B cell (primary cell): ENCODE data around the gene CCDC116. TPM values are rescaled to one million over a fixed set of nuclear protein-coding genes. Genes with fewer than 3 reads are reported as not detected.

Experiments used
- ATAC-seq: fragments of 200-7000 bp; cut with Tn5 transposase; one replicate; pipeline ENCODE4 v1.10.0; 2021; ENCODE audit warnings: low read depth, mild to moderate bottlenecking, moderate number of reproducible peaks, moderate library complexity
- CTCF ChIA-PET: fragments of 350-600 bp; sonication (Branson Sonifier 250); formaldehyde crosslinking; loops from one replicate; lab custom pipeline; 2021; ENCODE audit warnings: antibody characterized with exemption, inconsistent platforms; lab: Charles Lee
- POLR2A ChIA-PET: fragments of 350-600 bp; sonication (Branson Sonifier 250); formaldehyde crosslinking; loops from one replicate; lab custom pipeline; 2021; ENCODE audit warnings: antibody characterized with exemption; lab: Charles Lee
- DNase-seq: peaks from one replicate; pipeline ENCODE4 v3.0.0; 2013
- H2AFZ ChIP-seq: 2 replicates; pipeline ENCODE4 v1.6.1; 2012; ENCODE audit warnings: mild to moderate bottlenecking, low read depth, low read length; ENCODE audit not compliant: insufficient read depth, poor library complexity, severe bottlenecking
- H3K27ac ChIP-seq, 2 donors: 1 replicate in 1 of 2; 2 replicates in 1 of 2; pipeline ENCODE4 v1.5.1; 2012 to 2013; ENCODE audit warnings: low read length in 2 of 2, mild to moderate bottlenecking in 2 of 2, moderate library complexity in 1 of 2
- H3K27me3 ChIP-seq, 4 experiments: fragments of 200-600 bp in 1 of 4; sonication (generic) in 1 of 4; replicated peaks in 1 of 4; 1 replicate in 2 of 4; 2 replicates in 2 of 4; pipeline versions ENCODE4 v1.6.1 to v1.7.0; 2013 to 2016; ENCODE audit warnings: low read length in 3 of 4, mild to moderate bottlenecking in 2 of 4, mixed read lengths in 1 of 4, moderate library complexity in 1 of 4; ENCODE audit not compliant: insufficient read depth in 4 of 4, control insufficient read depth in 3 of 4; ENCODE audit errors: control extremely low read depth in 1 of 4
- H3K36me3 ChIP-seq, 2 experiments: replicated peaks in 1 of 2; 1 replicate in 1 of 2; 2 replicates in 1 of 2; pipeline versions ENCODE4 v1.6.1 to v1.7.1; 2013; ENCODE audit warnings: low read length in 1 of 2; ENCODE audit not compliant: insufficient read depth in 2 of 2, control insufficient read depth in 1 of 2; ENCODE audit errors: control extremely low read depth in 1 of 2, extremely low read depth in 1 of 2
- H3K4me1 ChIP-seq, 2 donors: fragments of 200-600 bp in 1 of 2; sonication (generic) in 1 of 2; 1 replicate in 1 of 2; 2 replicates in 1 of 2; pipeline versions ENCODE4 v1.5.1 to v1.6.1; 2013 to 2017; ENCODE audit warnings: low read length in 2 of 2; ENCODE audit not compliant: control insufficient read depth in 2 of 2, insufficient read depth in 2 of 2
- H3K4me2 ChIP-seq: replicated peaks from 2 replicates; pipeline ENCODE3; 2012; ENCODE audit warnings: mild to moderate bottlenecking, low read depth, low read length; ENCODE audit not compliant: poor library complexity, severe bottlenecking
- H3K4me3 ChIP-seq, 5 experiments: fragments of 200-600 bp in 1 of 5; sonication (generic) in 1 of 5; 1 replicate in 3 of 5; 2 replicates in 2 of 5; pipeline versions ENCODE4 v1.5.1 to v1.7.0; 2011 to 2016; ENCODE audit warnings: low read length in 4 of 5, mild to moderate bottlenecking in 4 of 5, low read depth in 2 of 5, control low read depth in 1 of 5, moderate library complexity in 1 of 5; ENCODE audit not compliant: insufficient read depth in 1 of 5; ENCODE audit errors: control extremely low read depth in 1 of 5, extremely low read depth in 1 of 5
- H3K79me2 ChIP-seq: fragments of 200-600 bp; sonication (generic); one replicate; pipeline ENCODE4 v1.6.0; 2016; ENCODE audit warnings: low read length; ENCODE audit not compliant: control insufficient read depth, insufficient read depth
- H3K9ac ChIP-seq: fragments of 200-600 bp; sonication (generic); 2 replicates; pipeline ENCODE4 v1.6.1; 2017; ENCODE audit warnings: mild to moderate bottlenecking, low read length, moderate library complexity
- H3K9me3 ChIP-seq, 3 donors: one replicate each; pipeline versions ENCODE4 v1.6.1 to v1.7.1; 2013; ENCODE audit warnings: low read length in 2 of 3; ENCODE audit not compliant: control insufficient read depth in 2 of 3, insufficient read depth in 1 of 3; ENCODE audit errors: control extremely low read depth in 1 of 3
- H4K20me1 ChIP-seq: 2 replicates; pipeline ENCODE4 v1.6.0; 2012; ENCODE audit warnings: mild to moderate bottlenecking, low read length; ENCODE audit not compliant: insufficient read depth, control insufficient read depth, poor library complexity, severe bottlenecking
- H3K27ac Mint-ChIP-seq: one replicate; pipeline ENCODE4 v1.8.0; 2021; ENCODE audit warnings: mixed read lengths
- H3K27me3 Mint-ChIP-seq: one replicate; pipeline ENCODE4 v1.8.0; 2021; ENCODE audit warnings: mixed read lengths
- H3K4me1 Mint-ChIP-seq: one replicate; pipeline ENCODE4 v1.8.0; 2021; ENCODE audit warnings: mixed read lengths
- H3K4me3 Mint-ChIP-seq: one replicate; pipeline ENCODE4 v1.8.0; 2021; ENCODE audit warnings: mixed read lengths
- H3K9me3 Mint-ChIP-seq: one replicate; pipeline ENCODE4 v1.8.0; 2022; ENCODE audit warnings: mixed read lengths; ENCODE audit not compliant: insufficient read depth
- CTCF ChIP-seq: fragments of 200-600 bp; IDR thresholded peaks from one replicate; pipeline ENCODE4 v1.8.0; 2022; ENCODE audit warnings: antibody characterized with exemption, mild to moderate bottlenecking
- WGBS: methylation state at CpG from one replicate; pipeline ENCODE4 v1.1.5; 2013; ENCODE audit warnings: missing lambda C conversion rate; ENCODE audit not compliant: insufficient coverage; 5-methylcytosine and 5-hydroxymethylcytosine counted together
- intact Hi-C: fragments of 100-400 bp; cut with micrococcal nuclease; formaldehyde crosslinking; loops from one replicate; pipeline ENCODE4 v1.10.0; 2022
- polyA plus RNA-seq: library from polyadenylated mRNA; depleted of rRNA; stranded (reverse); fragments of >200 nt; gene quantifications from 2 replicates; pipeline ENCODE4 v1.2.3, GENCODE V29; 2012
- total RNA-seq, 2 donors: library from RNA; stranded (reverse); fragments of 120-200 nt in 1 of 2; gene quantifications; 1 replicate in 1 of 2; 2 replicates in 1 of 2; pipeline versions ENCODE4 v1.2.3 to v1.2.4, GENCODE V29; 2013 to 2022

The CCDC116 gene
- total and polyA plus RNA-seq, 2 donors (not counting 1 experiment from before 2014, with no cell fraction given), result 0.52 to 0.55 TPM

DNA sequence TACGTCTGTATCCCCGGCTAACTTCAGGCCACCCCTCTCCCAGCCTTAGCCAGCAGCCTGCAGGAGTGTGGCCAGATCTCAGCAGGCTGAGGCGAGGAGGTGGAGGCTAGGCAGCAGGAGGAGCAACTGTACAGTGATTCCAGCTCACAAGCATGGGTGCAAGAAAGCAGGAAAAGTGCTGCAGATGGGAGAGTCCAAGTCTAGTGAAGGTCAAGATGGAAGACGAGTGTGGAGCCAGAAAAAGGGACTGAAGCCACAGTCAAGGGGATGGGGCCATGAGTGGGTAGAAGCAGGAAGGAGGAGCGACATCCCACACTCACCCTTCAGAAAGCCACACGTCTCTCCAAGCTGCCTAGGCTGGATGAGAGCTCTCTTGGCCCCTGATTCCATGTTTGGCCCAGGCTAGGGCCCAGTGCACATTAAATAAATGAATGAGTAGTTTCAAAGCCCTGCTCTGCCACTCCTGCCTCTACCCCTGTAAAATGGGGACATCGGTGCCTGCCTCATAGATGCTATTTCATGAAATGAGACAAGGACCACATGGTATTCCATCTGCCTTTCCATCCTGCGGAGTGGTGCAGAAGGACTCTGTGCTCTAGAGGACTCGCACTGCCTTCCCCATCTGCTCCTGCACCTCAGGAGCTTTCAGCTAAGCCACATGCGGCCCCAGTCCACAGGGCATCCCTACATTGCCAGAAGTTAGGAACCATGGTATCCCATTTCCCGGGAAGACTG lies 5.7 kb upstream of the CCDC116 start:
- intact Hi-C loops, result no loop called here
- Mint-ChIP-seq H3K27ac (peak overlapping the region; percentile 69), H3K4me3 (peak overlapping the region; percentile 41), H3K4me1 (peaks cover 44% of the 10 kb centered on the region), H3K9me3 (no peaks in the 10 kb centered on the region), H3K27me3 (no peaks in the 10 kb centered on the region)
- H3K79me2 ChIP-seq, result peaks cover 50% of the 10 kb centered on the region
- no peak for TF ChIP-seq CTCF
- peaks cover 0 to 49% of the 10 kb centered on the region in 2 experiments for H3K36me3 ChIP-seq
- no peak overlapping the region for H3K4me3 ChIP-seq
- no peak overlapping the region for H3K9ac ChIP-seq
- H3K27me3 ChIP-seq, result no peaks in the 10 kb centered on the region
- H3K27ac ChIP-seq, result peak overlapping the region in 1 of 2 donors; percentile 30
- no peak overlapping the region for H3K4me2 ChIP-seq
- ATAC-seq (no peak), DNase-seq (peak; percentile 13)
- H2AFZ ChIP-seq, result no peak overlapping the region
- peaks cover 23 to 33% of the 10 kb centered on the region in 2 donors for H3K4me1 ChIP-seq
- peaks cover 0 to 6% (median 0%) of the 10 kb centered on the region in 3 donors for H3K9me3 ChIP-seq
- POLR2A ChIA-PET, result interaction anchor here (0.8 kb wide), 1 partner anchor 15 kb away, joined by 3 read pairs; the partner anchor contains the start of gene SDF2L1
- CTCF ChIA-PET, result interaction anchor here (3.8 to 11.1 kb wide), 2 partner anchors 10 to 17 kb away, joined by 21 to 168 read pairs; partner anchors contain the start of gene SDF2L1
- WGBS, result 91% methylated on average over 9 of the region's 11 CpGs
- H4K20me1 ChIP-seq, result peaks cover 80% of the 10 kb centered on the region
